Stomach smooth muscle (tissue), 2 donors: ENCODE results near the gene PTPRN2.
"Not testable (repeated sequence)": the region's sequence is repeated elsewhere in the genome, so short reads cannot be mapped to it uniquely, and the experiment has no call there.

Experiments
- H3K27ac ChIP-seq: one replicate; pipeline ENCODE4 v1.7.0; 2013; ENCODE audit warnings: mild to moderate bottlenecking, low read length, inconsistent platforms
- H3K27me3 ChIP-seq, 2 donors: one replicate each; pipeline ENCODE4 v1.7.0; 2013; ENCODE audit warnings: low read length in 2 of 2; ENCODE audit not compliant: insufficient read depth in 2 of 2, control insufficient read depth in 1 of 2
- H3K36me3 ChIP-seq, 2 donors: one replicate each; pipeline ENCODE4 v1.7.0; 2013; ENCODE audit warnings: low read length in 2 of 2; ENCODE audit not compliant: control insufficient read depth in 2 of 2, insufficient read depth in 2 of 2
- H3K4me1 ChIP-seq: one replicate; pipeline ENCODE4 v1.7.0; 2013; ENCODE audit warnings: low read length; ENCODE audit not compliant: control insufficient read depth, insufficient read depth
- H3K4me3 ChIP-seq, 2 donors: one replicate each; pipeline ENCODE4 v1.7.0; 2013; ENCODE audit warnings: low read length in 2 of 2
- H3K9ac ChIP-seq, 2 donors: one replicate each; pipeline ENCODE4 v1.7.0; 2013; ENCODE audit warnings: low read length in 2 of 2, mild to moderate bottlenecking in 1 of 2
- H3K9me3 ChIP-seq, 2 donors: one replicate each; pipeline ENCODE4 v1.7.0; 2013; ENCODE audit warnings: low read length in 2 of 2; ENCODE audit not compliant: control insufficient read depth in 2 of 2
- donor health status: healthy.
- donor health status: Pancreatic carcinoma.

The PTPRN2 gene

DNA sequence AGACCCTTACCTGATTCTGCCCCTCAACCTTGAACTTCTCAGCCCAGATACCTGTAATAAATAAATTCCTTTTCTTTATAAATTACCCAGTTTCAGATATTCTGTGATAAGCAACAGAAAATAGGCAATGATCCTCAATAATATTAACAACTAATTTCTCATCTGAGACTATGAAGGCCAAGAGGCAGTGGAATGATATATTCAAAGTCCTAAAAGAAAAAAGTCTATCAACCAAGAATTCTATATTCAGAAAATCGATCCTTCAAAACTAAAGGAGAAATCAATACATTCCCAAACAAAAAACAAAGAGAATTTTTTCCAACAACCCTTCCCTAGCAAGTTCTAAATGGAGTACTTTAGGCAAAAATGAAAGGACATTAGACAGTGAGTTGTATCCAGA, 279.6 kb downstream of the PTPRN2 start:
- H3K36me3 ChIP-seq: no peaks in the 10 kb centered on the region
- no peak overlapping the region for H3K9ac ChIP-seq
- H3K9me3 ChIP-seq: peaks cover 3 to 20% of the 10 kb centered on the region in 2 donors
- H3K4me3 ChIP-seq: no peak overlapping the region
- H3K27ac ChIP-seq: no peak overlapping the region
- no peaks in the 10 kb centered on the region for H3K27me3 ChIP-seq
- no peaks in the 10 kb centered on the region for H3K4me1 ChIP-seq

DNA sequence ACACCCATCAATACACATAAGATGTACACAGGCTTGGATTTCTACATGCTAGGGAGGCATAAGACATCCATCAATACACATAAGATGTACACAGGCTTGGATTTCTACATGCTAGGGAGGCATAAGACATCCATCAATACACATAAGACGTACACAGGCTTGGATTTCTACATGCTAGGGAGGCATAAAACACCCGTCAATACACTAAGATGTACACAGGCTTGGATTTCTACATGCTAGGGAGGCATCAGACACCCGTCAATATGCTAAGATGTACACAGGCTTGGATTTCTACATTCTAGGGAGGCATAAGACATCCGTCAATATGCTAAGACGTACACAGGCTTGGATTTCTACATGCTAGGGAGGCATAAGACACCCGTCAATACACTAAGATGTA, 283.6 kb downstream of the PTPRN2 start:
- H3K36me3 ChIP-seq, H3K27ac ChIP-seq, H3K4me3 ChIP-seq, H3K9ac ChIP-seq, H3K4me1 ChIP-seq, H3K9me3 ChIP-seq, H3K27me3 ChIP-seq: not testable (repeated sequence)

DNA sequence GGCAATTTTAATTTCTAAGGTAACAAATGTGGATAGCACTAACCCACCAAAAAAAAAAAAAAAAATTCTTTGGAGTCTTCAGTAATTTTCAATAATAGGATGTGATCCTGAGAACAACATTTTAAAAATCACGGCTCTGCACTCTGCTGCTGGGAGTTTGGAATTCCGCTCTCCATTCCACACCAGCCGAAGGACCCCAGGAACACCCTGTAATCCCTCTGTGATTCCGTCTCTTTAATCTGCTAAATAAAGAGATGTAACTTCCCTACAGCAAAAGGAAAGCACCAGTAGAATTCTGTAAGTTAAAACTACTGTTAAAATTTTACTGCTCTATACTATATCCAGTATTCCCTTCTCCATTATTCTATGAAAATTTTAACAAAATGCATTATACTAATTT, 284.5 kb downstream of the PTPRN2 start:
- Histone ChIP-seq H3K27me3 (peaks cover 0 to 8% of the 10 kb centered on the region in 2 donors), H3K27ac (no peak overlapping the region), H3K4me3 (no peak overlapping the region), H3K9ac (no peak overlapping the region), H3K9me3 (peaks cover 3 to 6% of the 10 kb centered on the region in 2 donors), H3K36me3 (no peaks in the 10 kb centered on the region), H3K4me1 (no peaks in the 10 kb centered on the region)

DNA sequence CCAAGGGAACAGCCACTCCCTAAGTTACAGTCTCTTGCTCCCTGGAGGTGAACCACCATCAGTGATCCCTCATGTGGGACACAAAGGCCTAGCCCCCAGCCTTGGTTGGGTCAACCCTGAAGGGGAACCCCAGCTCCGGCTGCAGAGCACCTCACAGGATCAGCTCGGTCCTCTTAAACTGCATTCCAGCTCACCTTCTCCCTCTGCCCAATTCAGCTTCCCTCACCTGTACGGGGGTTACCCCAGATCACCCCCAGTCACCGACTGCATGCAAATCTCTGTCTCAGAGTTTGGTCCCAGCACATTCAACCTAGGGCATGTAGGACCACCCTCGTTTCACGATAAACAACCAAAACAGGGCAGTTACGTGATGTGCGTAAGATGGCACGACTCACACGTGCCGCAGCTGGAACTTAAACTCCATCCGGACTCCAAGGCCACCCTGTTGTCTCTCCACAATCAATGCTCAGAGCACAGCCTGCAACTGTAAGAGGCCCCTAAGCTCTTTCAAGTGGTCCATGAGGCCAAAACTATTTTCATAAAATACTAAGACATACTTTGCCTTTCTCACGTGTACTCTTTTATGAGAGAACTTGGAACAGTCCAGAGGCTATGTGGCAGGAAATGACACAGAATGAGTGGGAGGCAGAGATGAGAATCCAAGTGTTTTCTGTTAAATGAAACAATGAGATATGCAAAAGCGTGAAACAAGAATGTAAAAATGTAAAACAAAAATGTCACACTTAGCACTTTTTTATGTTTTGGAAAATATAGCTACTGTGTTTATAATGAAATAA, 285.2 kb downstream of the PTPRN2 start:
- no peak overlapping the region for H3K27ac ChIP-seq
- no peaks in the 10 kb centered on the region for H3K4me1 ChIP-seq
- no peak overlapping the region for H3K4me3 ChIP-seq
- no peaks in the 10 kb centered on the region for H3K36me3 ChIP-seq
- H3K27me3 ChIP-seq: peaks cover 0 to 8% of the 10 kb centered on the region in 2 donors
- peaks cover 2 to 3% of the 10 kb centered on the region in 2 donors for H3K9me3 ChIP-seq
- no peak overlapping the region for H3K9ac ChIP-seq

DNA sequence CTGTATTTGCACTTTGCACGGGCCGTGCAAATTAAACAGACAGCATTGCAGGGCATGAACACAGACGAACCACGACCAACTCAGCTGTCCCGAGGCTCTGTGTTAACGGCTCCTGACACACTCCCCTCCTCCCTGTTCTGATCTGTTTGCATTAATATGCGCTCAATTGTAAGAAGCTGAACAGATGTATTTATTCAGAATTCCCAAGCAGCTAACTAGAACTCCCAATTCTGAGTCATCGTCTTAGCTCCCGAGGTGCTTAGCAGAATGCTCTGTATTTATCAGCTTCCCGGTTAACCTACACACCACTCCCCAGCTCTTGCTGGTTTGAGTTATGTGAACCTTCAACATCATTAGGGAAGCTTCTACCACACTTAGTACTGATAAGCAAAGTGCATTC, 286.4 kb downstream of the PTPRN2 start:
- no peaks in the 10 kb centered on the region for H3K36me3 ChIP-seq
- H3K4me3 ChIP-seq: no peak overlapping the region
- H3K27me3 ChIP-seq: peaks cover 0 to 8% of the 10 kb centered on the region in 2 donors
- no peak overlapping the region for H3K9ac ChIP-seq
- H3K27ac ChIP-seq: no peak overlapping the region
- peaks cover 0 to 3% of the 10 kb centered on the region in 2 donors for H3K9me3 ChIP-seq
- H3K4me1 ChIP-seq: no peaks in the 10 kb centered on the region

DNA sequence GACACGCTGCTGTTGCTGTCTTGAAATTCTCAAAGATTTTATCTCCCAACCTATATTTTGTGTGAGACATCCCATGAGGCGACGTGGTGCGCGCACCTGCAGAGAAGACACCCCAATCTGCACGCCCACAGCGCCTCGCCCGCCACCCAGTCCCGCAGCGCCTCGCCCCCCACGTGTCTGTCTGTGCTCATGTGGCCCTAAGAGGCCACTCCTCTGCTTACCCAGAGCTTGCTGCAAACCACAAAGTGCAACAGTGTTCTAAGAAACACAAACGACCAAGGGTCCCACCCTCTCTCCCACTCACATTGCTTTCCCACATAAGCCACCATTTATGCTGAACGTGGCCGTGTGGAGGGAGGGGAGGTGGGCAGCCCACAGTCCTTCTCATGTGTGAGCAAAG, 287.2 kb downstream of the PTPRN2 start:
- Histone ChIP-seq H3K27me3 (peaks cover 0 to 8% of the 10 kb centered on the region in 2 donors), H3K9ac (no peak overlapping the region), H3K9me3 (peaks cover 0 to 3% of the 10 kb centered on the region in 2 donors), H3K27ac (no peak overlapping the region), H3K4me3 (no peak overlapping the region), H3K36me3 (no peaks in the 10 kb centered on the region), H3K4me1 (no peaks in the 10 kb centered on the region)

DNA sequence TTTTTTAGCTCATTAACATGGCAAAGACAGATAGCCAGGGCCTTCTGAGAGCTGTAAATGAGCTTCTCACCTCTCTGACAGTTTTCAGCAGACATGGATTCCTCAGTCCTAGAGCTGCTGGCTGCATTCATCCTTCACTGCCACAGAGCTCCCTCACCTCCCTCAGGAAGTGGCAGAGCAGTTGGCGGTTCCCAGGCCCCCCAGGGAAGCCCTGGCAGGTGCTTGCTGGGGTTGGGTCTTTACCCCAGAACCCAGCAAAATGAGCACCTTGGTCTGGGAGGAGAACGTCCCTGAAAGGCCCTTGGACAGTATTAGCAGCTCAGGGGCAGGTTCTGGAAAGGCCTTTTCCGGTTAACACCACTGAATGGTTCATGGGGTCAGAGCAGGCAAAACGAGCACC, 288.0 kb downstream of the PTPRN2 start:
- Histone ChIP-seq H3K27me3 (peaks cover 0 to 8% of the 10 kb centered on the region in 2 donors), H3K4me3 (no peak overlapping the region), H3K9ac (no peak overlapping the region), H3K27ac (no peak overlapping the region), H3K36me3 (no peaks in the 10 kb centered on the region), H3K4me1 (no peaks in the 10 kb centered on the region), H3K9me3 (peaks cover 0 to 3% of the 10 kb centered on the region in 2 donors)

DNA sequence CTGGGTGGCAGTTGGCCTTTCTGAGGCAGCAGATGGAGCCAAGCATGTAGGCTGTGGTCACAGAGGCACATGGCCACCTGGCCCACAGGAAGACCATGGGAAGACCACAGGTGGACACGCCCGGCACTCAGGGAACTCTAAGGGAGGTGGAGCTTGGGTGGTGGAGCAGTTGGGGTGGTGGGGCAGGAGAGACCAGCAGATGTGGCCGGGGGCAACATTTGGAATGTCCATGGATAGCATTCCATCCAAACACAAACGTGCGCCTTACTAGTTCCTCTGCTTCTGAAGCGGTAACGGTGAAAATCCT, 290.9 kb downstream of the PTPRN2 start:
- Histone ChIP-seq H3K9me3 (peaks cover 0 to 2% of the 10 kb centered on the region in 2 donors), H3K36me3 (no peaks in the 10 kb centered on the region), H3K9ac (no peak overlapping the region), H3K27me3 (peaks cover 0 to 5% of the 10 kb centered on the region in 2 donors), H3K27ac (no peak overlapping the region), H3K4me1 (no peaks in the 10 kb centered on the region), H3K4me3 (no peak overlapping the region)

DNA sequence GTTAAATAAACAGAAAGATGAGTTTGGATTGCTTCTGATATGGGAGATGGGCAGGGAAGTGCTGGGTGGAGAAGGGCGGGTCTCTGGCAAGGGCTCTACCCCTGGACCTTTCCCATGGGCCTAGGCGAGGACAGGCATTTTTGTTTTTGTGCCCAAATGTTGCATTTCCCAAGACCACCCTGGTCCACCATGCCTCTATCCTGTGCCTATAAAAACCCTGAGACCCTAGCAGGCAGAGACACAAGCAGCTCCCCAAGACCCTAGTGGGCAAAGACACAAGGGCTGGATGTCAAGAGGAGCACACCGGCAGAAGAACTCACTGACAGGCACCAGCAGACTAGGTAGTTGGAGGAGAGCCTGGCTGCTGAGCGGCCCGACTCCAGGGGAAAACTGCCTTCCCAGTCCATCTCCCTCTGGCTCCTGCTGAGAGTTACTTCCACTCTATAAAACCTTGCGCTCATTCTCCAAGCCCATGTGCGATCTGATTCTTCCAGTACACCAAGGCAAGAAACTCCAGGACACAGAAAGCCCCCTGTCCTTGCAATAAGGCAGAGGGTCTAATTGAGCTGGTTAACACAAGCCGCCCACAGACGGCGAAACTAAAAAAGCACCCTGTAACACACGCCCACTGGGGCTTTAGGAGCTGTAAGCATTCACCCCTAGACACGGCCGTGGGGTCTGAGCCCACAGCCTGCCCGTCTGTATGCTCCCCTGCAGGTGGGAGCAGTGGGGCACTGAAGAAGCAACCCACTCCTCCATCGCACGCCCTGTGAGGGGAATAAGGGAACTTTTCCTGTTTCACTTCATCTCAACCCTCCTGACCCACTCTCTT, 291.4 kb downstream of the PTPRN2 start:
- H3K4me3 ChIP-seq: no peak overlapping the region
- peaks cover 0 to 2% of the 10 kb centered on the region in 2 donors for H3K27me3 ChIP-seq
- H3K9me3 ChIP-seq: peaks cover 0 to 2% of the 10 kb centered on the region in 2 donors
- H3K27ac ChIP-seq: no peak overlapping the region
- H3K36me3 ChIP-seq: no peaks in the 10 kb centered on the region
- no peak overlapping the region for H3K9ac ChIP-seq
- no peaks in the 10 kb centered on the region for H3K4me1 ChIP-seq

DNA sequence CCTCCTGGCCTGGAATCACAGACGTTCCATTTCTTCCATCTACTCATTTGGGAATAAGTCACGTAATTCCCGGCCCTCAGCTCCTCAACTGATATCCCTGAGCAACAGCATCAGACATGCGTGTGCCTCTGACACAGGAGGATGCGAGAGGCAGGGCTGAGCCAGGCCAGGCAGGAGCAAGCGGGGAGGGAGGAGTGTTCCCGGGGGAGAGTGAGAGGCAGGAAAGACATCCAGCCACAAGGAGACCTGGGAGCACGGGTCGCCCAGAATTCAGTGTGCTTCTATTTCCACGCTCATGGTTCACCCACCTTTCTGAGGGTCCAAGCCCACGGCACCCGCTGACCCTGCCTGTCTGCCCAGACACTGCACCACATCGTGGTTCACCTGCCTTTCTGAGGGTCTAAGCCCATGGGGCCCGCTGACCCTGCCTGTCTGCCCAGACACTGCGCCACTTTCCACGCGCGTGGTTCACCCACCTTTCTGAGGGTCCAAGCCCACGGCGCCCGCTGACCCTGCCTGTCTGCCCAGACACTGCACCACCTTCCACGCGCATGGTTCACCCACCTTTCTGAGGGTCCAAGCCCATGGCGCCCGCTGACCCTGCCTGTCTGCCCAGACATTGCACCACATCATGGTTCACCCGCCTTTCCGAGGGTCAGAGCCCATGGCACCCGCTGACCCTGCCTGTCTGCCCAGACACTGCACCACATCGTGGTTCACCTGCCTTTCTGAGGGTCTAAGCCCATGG, 293.0 kb downstream of the PTPRN2 start:
- H3K36me3 ChIP-seq: not testable (repeated sequence)

More for the DNA sequence above, 293.0 kb downstream of the PTPRN2 start:
- not testable (repeated sequence) for H3K9me3 ChIP-seq, H3K4me1 ChIP-seq, H3K27ac ChIP-seq, H3K9ac ChIP-seq, H3K4me3 ChIP-seq, H3K27me3 ChIP-seq
